HepG2 (cell line): Measurements from ENCODE around the gene UBFD1. TPM values are rescaled to one million over a fixed set of nuclear protein-coding genes. Genes with fewer than 3 reads are reported as not detected.

ENCODE experiments used
- BORCS8-MEF2B ChIP-seq: sonication (generic); formaldehyde crosslinking; IDR thresholded peaks from 2 replicates; pipeline ENCODE4 v1.8.0; 2022; ENCODE audit warnings: mild to moderate bottlenecking, missing genetic modification reagents
- CTCF ChIP-seq: sonication (generic); formaldehyde crosslinking; IDR thresholded peaks from 2 replicates; pipeline ENCODE4 v1.5.0; 2020; ENCODE audit warnings: mild to moderate bottlenecking, missing genetic modification reagents, moderate library complexity
- HMGXB3 ChIP-seq: sonication (generic); formaldehyde crosslinking; IDR thresholded peaks from 2 replicates; pipeline ENCODE4 v1.4.0; 2020; ENCODE audit warnings: missing genetic modification reagents, borderline replicate concordance
- IKZF4 ChIP-seq: sonication (generic); formaldehyde crosslinking; IDR thresholded peaks from 2 replicates; pipeline ENCODE4 v1.5.1; 2020; ENCODE audit warnings: borderline replicate concordance, mild to moderate bottlenecking, low read depth, missing genetic modification reagents; ENCODE audit errors: not compliant biosample characterization
- KDM3A ChIP-seq: IDR thresholded peaks from 2 replicates; pipeline ENCODE4 v1.6.1; 2018; ENCODE audit warnings: low read depth, missing compliant biosample characterization
- LBX2 ChIP-seq: sonication (generic); formaldehyde crosslinking; IDR thresholded peaks from 2 replicates; pipeline ENCODE4 v1.5.0; 2020; ENCODE audit warnings: missing genetic modification reagents, mild to moderate bottlenecking, borderline replicate concordance
- NAIF1 ChIP-seq: sonication (generic); formaldehyde crosslinking; IDR thresholded peaks from 2 replicates; pipeline ENCODE4 v1.5.0; 2020; ENCODE audit warnings: mild to moderate bottlenecking, missing genetic modification reagents, borderline replicate concordance
- SRY ChIP-seq: sonication (generic); formaldehyde crosslinking; IDR thresholded peaks from 2 replicates; pipeline ENCODE4 v1.8.0; 2022; ENCODE audit warnings: mild to moderate bottlenecking, missing genetic modification reagents
- TCF7L2 ChIP-seq: IDR thresholded peaks from 2 replicates; pipeline ENCODE4 v1.6.1; 2011; ENCODE audit warnings: mild to moderate bottlenecking, low read depth, low read length, moderate library complexity
- TGIF2 ChIP-seq: IDR thresholded peaks from 2 replicates; pipeline ENCODE4 v1.6.1; 2016; ENCODE audit warnings: control low read depth, missing compliant biosample characterization
- ZBTB7B ChIP-seq: sonication (generic); formaldehyde crosslinking; IDR thresholded peaks from 2 replicates; pipeline ENCODE4 v1.4.0; 2020; ENCODE audit warnings: missing genetic modification reagents
- ZNF20 ChIP-seq: sonication (generic); formaldehyde crosslinking; IDR thresholded peaks from 2 replicates; pipeline ENCODE4 v1.4.0; 2020; ENCODE audit warnings: mild to moderate bottlenecking, moderate library complexity, missing genetic modification reagents
- ZNF276 ChIP-seq: sonication (generic); formaldehyde crosslinking; IDR thresholded peaks from 2 replicates; pipeline ENCODE4 v1.4.0; 2020; ENCODE audit warnings: mild to moderate bottlenecking, low read depth, missing genetic modification reagents
- polyA plus RNA-seq, 8 experiments: library from polyadenylated mRNA; depleted of rRNA in 3 of 8; stranded (reverse) in 7 of 8; unstranded in 1 of 8; fragments of >200 nt; fragmentation: Illumina TruSeq in 4 of 8; extraction: Trizol in 4 of 8; gene quantifications; 2 replicates each; pipeline versions ENCODE4 v1.2.1 to v1.2.3, GENCODE V29; 2011 to 2016; ENCODE audit warnings: low read depth in 4 of 8, missing spikeins in 1 of 8, mixed read lengths in 1 of 8; ENCODE audit not compliant: insufficient read depth in 1 of 8
- total RNA-seq, 5 experiments: library from RNA; depleted of rRNA; stranded (reverse); fragments of >200 nt; fragmentation: Illumina TruSeq; extraction: Trizol; gene quantifications; 2 replicates each; pipeline ENCODE4 v1.2.3, GENCODE V29; 2016; ENCODE audit warnings: low read depth in 1 of 5
- TF ChIP-seq, protein P1 (sequence below): IDR thresholded peaks from 2 replicates; pipeline ENCODE4 v1.6.1; 2016; ENCODE audit warnings: low read depth, missing genetic modification reagents, missing compliant biosample characterization

The UBFD1 gene
- total and polyA plus RNA-seq, 2 of the 13 experiments (the other 11 are each of a cell fraction or from before 2014, with no cell fraction given): 100 to 111 TPM

- TF ChIP-seq, protein P1, sequence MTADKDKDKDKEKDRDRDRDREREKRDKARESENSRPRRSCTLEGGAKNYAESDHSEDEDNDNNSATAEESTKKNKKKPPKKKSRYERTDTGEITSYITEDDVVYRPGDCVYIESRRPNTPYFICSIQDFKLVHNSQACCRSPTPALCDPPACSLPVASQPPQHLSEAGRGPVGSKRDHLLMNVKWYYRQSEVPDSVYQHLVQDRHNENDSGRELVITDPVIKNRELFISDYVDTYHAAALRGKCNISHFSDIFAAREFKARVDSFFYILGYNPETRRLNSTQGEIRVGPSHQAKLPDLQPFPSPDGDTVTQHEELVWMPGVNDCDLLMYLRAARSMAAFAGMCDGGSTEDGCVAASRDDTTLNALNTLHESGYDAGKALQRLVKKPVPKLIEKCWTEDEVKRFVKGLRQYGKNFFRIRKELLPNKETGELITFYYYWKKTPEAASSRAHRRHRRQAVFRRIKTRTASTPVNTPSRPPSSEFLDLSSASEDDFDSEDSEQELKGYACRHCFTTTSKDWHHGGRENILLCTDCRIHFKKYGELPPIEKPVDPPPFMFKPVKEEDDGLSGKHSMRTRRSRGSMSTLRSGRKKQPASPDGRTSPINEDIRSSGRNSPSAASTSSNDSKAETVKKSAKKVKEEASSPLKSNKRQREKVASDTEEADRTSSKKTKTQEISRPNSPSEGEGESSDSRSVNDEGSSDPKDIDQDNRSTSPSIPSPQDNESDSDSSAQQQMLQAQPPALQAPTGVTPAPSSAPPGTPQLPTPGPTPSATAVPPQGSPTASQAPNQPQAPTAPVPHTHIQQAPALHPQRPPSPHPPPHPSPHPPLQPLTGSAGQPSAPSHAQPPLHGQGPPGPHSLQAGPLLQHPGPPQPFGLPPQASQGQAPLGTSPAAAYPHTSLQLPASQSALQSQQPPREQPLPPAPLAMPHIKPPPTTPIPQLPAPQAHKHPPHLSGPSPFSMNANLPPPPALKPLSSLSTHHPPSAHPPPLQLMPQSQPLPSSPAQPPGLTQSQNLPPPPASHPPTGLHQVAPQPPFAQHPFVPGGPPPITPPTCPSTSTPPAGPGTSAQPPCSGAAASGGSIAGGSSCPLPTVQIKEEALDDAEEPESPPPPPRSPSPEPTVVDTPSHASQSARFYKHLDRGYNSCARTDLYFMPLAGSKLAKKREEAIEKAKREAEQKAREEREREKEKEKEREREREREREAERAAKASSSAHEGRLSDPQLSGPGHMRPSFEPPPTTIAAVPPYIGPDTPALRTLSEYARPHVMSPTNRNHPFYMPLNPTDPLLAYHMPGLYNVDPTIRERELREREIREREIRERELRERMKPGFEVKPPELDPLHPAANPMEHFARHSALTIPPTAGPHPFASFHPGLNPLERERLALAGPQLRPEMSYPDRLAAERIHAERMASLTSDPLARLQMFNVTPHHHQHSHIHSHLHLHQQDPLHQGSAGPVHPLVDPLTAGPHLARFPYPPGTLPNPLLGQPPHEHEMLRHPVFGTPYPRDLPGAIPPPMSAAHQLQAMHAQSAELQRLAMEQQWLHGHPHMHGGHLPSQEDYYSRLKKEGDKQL (CRISPR knock-in tag): no peak
- TF ChIP-seq KDM3A: no peak
- peak; percentile 77 for TF ChIP-seq IKZF4 (CRISPR knock-in tag)
- TF ChIP-seq SRY: 0 out of 2 replicates have a peak, but pooled peaks have one; percentile 55
- no peak for TF ChIP-seq NAIF1 (CRISPR knock-in tag)
- peak; percentile 30; the same call in 1 of the 2 replicates for TF ChIP-seq TGIF2 (CRISPR knock-in tag)
- no peak for TF ChIP-seq LBX2 (CRISPR knock-in tag)
- TF ChIP-seq BORCS8-MEF2B (CRISPR knock-in tag): peak; percentile 22; the same call in 1 of the 2 replicates
- TF ChIP-seq ZBTB7B (CRISPR knock-in tag): peak; percentile 68
- no peak for TF ChIP-seq ZNF276 (CRISPR knock-in tag)
- no peak for TF ChIP-seq CTCF (CRISPR knock-in tag)
- no peak for TF ChIP-seq TCF7L2
- TF ChIP-seq HMGXB3 (CRISPR knock-in tag): no peak
- no peak for TF ChIP-seq ZNF20
Measured at GRCh38 chr16:23508589-23509440, 48.7 kb upstream of the UBFD1 start (continued).
